ENCODE results near the gene PAFAH2. TPM values are rescaled to one million over a fixed set of nuclear protein-coding genes. Genes with fewer than 3 reads are reported as not detected.
"Not testable (repeated sequence)": the region's sequence is repeated elsewhere in the genome, so short reads cannot be mapped to it uniquely, and the experiment has no call there.

The PAFAH2 gene
- total RNA-seq, 2 experiments from 2014 or later: 8.2 to 10.0 TPM

- CTCF ChIA-PET: interaction anchor here (0.7 to 3.6 kb wide), 3 partner anchors 10 to 176 kb away, joined by 3 to 22 read pairs (median 3); no protein-coding TSS in a partner anchor
- POLR2A ChIA-PET: interaction anchor here (0.6 kb wide), 1 partner anchor 118 kb away, joined by 4 read pairs; no protein-coding TSS in a partner anchor
Measured at GRCh38 chr1:25993197-25993951, 4.5 kb downstream of the PAFAH2 start.

- CTCF ChIA-PET: interaction anchor here (1.0 to 3.6 kb wide), 3 partner anchors 44 to 97 kb away, joined by 3 to 22 read pairs (median 20); no protein-coding TSS in a partner anchor
- POLR2A ChIA-PET: no interaction called here
Measured at GRCh38 chr1:25992689-25993171, 5.1 kb downstream of the PAFAH2 start.

GRCh38 chr1:25991937-25992688 is 5.8 kb downstream of the PAFAH2 start:
- ChIA-PET POLR2A (interaction anchor here (0.6 kb wide), 1 partner anchor 514 kb away, joined by 6 read pairs; no protein-coding TSS in a partner anchor), CTCF (interaction anchor here (1.0 to 3.2 kb wide), 3 partner anchors 16 to 97 kb away, joined by 3 to 20 read pairs (median 3); no protein-coding TSS in a partner anchor)

- POLR2A ChIA-PET: interaction anchor here (1.0 to 1.3 kb wide), 2 partner anchors 95 to 115 kb away, joined by 3 to 4 read pairs; partner anchors contain the start of gene PAQR7
Measured at GRCh38 chr1:25990702-25991395, 7.0 kb downstream of the PAFAH2 start.

GRCh38 chr1:25990251-25990650 is 7.6 kb downstream of the PAFAH2 start:
- POLR2A ChIA-PET: interaction anchor here (1.0 to 1.3 kb wide), 2 partner anchors 94 to 115 kb away, joined by 3 to 4 read pairs; partner anchors contain the start of gene PAQR7
- CTCF ChIA-PET: interaction anchor here (0.6 to 3.2 kb wide), 2 partner anchors 46 to 95 kb away, joined by 3 to 20 read pairs; no protein-coding TSS in a partner anchor

More at GRCh38 chr1:25990702-25991395, 7.0 kb downstream of the PAFAH2 start:
- CTCF ChIA-PET: interaction anchor here (0.6 to 3.2 kb wide), 4 partner anchors 17 to 1046 kb away, joined by 3 to 20 read pairs (median 4); no protein-coding TSS in a partner anchor

GRCh38 chr1:25989440-25990234 is 8.2 kb downstream of the PAFAH2 start:
- CTCF ChIA-PET: interaction anchor here (1.0 to 3.2 kb wide), 2 partner anchors 8 to 94 kb away, joined by 4 to 20 read pairs; partner anchors contain the start of gene PAFAH2
- POLR2A ChIA-PET: interaction anchor here (1.0 to 1.3 kb wide), 2 partner anchors 94 to 114 kb away, joined by 3 to 4 read pairs; partner anchors contain the start of gene PAQR7

- ChIA-PET POLR2A (interaction anchor here (0.6 kb wide), 1 partner anchor 1637 kb away, joined by 6 read pairs; no protein-coding TSS in a partner anchor), CTCF (interaction anchor here (0.7 to 1.6 kb wide), 3 partner anchors 10 to 83 kb away, joined by 3 to 4 read pairs (median 3); partner anchors contain the start of genes PAFAH2 and STMN1)
Measured at GRCh38 chr1:25987951-25988350, 9.9 kb downstream of the PAFAH2 start.

- POLR2A ChIA-PET, CTCF ChIA-PET: not testable (repeated sequence)
Measured at GRCh38 chr1:25986773-25987172, 11.1 kb downstream of the PAFAH2 start.

- ChIA-PET CTCF (no interaction called here), POLR2A (no interaction called here)
Measured at GRCh38 chr1:25985670-25986069, 12.2 kb downstream of the PAFAH2 start.

GRCh38 chr1:25985171-25985570 is 12.7 kb downstream of the PAFAH2 start:
- ChIA-PET CTCF (no interaction called here), POLR2A (no interaction called here)

- POLR2A ChIA-PET: interaction anchor here (0.7 kb wide), 1 partner anchor 10 kb away, joined by 6 read pairs; no protein-coding TSS in a partner anchor
- CTCF ChIA-PET: interaction anchor here (0.7 to 1.8 kb wide), 2 partner anchors 83 to 116 kb away, joined by 3 to 8 read pairs; no protein-coding TSS in a partner anchor
Measured at GRCh38 chr1:25979210-25979609, 18.7 kb downstream of the PAFAH2 start.

GRCh38 chr1:25978403-25978802 is 19.5 kb downstream of the PAFAH2 start:
- CTCF ChIA-PET: interaction anchor here (1.8 kb wide), 1 partner anchor 82 kb away, joined by 8 read pairs; no protein-coding TSS in a partner anchor
- POLR2A ChIA-PET: interaction anchor here (0.7 kb wide), 1 partner anchor 9 kb away, joined by 6 read pairs; no protein-coding TSS in a partner anchor

GRCh38 chr1:25977801-25978200 is 20.1 kb downstream of the PAFAH2 start:
- ChIA-PET POLR2A (no interaction called here), CTCF (no interaction called here)

- ChIA-PET CTCF (no interaction called here), POLR2A (no interaction called here)
Measured at GRCh38 chr1:25973610-25974321, 24.1 kb downstream of the PAFAH2 start.

GRCh38 chr1:25971811-25972180 is 26.1 kb downstream of the PAFAH2 start:
- POLR2A ChIA-PET: interaction anchor here (0.6 kb wide), 1 partner anchor 1318 kb away, joined by 5 read pairs; no protein-coding TSS in a partner anchor
- CTCF ChIA-PET: interaction anchor here (1.1 to 1.4 kb wide), 2 partner anchors 49 to 76 kb away, joined by 3 to 6 read pairs; no protein-coding TSS in a partner anchor

- CTCF ChIA-PET: interaction anchor here (0.9 to 1.4 kb wide), 3 partner anchors 49 to 100 kb away, joined by 3 to 6 read pairs (median 3); no protein-coding TSS in a partner anchor
- POLR2A ChIA-PET: interaction anchor here (0.6 kb wide), 1 partner anchor 1318 kb away, joined by 5 read pairs; no protein-coding TSS in a partner anchor
Measured at GRCh38 chr1:25971066-25971810, 26.6 kb downstream of the PAFAH2 start.
